Liver (tissue), 9 donors: ENCODE measurements around the gene MKNK1. TPM values are rescaled to one million over a fixed set of nuclear protein-coding genes. Genes with fewer than 3 reads are reported as not detected.

ENCODE experiments used
- DNase-seq: peaks from one replicate; pipeline ENCODE4 v3.0.0-alpha.2; 2017; ENCODE audit warnings: low spot score
- H3K27ac ChIP-seq, 2 donors: one replicate each; pipeline ENCODE4 v1.7.0; 2013; ENCODE audit warnings: inconsistent platforms in 2 of 2, low read length in 2 of 2, control low read depth in 1 of 2, low read depth in 1 of 2, mild to moderate bottlenecking in 1 of 2
- H3K27me3 ChIP-seq, 4 donors: one replicate each; pipeline versions ENCODE4 v1.6.1 to v1.7.0; 2013; ENCODE audit warnings: low read length in 3 of 4, inconsistent platforms in 1 of 4, mild to moderate bottlenecking in 1 of 4, moderate library complexity in 1 of 4; ENCODE audit not compliant: control insufficient read depth in 4 of 4, insufficient read depth in 4 of 4
- H3K36me3 ChIP-seq, 4 donors: one replicate each; pipeline versions ENCODE4 v1.6.1 to v1.7.0; 2013; ENCODE audit warnings: low read length in 3 of 4, mild to moderate bottlenecking in 3 of 4, low read depth in 1 of 4, moderate library complexity in 1 of 4; ENCODE audit not compliant: control insufficient read depth in 4 of 4, insufficient read depth in 3 of 4
- H3K4me1 ChIP-seq, 4 donors: one replicate each; pipeline versions ENCODE4 v1.6.1 to v1.7.0; 2013; ENCODE audit warnings: low read length in 3 of 4, mild to moderate bottlenecking in 3 of 4, moderate library complexity in 1 of 4; ENCODE audit not compliant: control insufficient read depth in 4 of 4, insufficient read depth in 4 of 4
- H3K4me3 ChIP-seq, 3 donors: one replicate each; pipeline versions ENCODE4 v1.6.1 to v1.7.0; 2013; ENCODE audit warnings: low read length in 3 of 3, control low read depth in 1 of 3, low read depth in 1 of 3, mild to moderate bottlenecking in 1 of 3
- H3K9ac ChIP-seq, 2 donors: one replicate each; pipeline ENCODE4 v1.7.0; 2013; ENCODE audit warnings: low read length in 2 of 2, mild to moderate bottlenecking in 2 of 2, moderate library complexity in 2 of 2, control low read depth in 1 of 2, low read depth in 1 of 2
- H3K9me3 ChIP-seq, 4 donors: one replicate each; pipeline versions ENCODE4 v1.6.1 to v1.7.0; 2013; ENCODE audit warnings: low read length in 3 of 4; ENCODE audit not compliant: control insufficient read depth in 4 of 4
- EGR1 ChIP-seq, 2 donors: IDR thresholded peaks; 2 replicates each; pipeline ENCODE4 v1.6.1; 2016 to 2018; ENCODE audit warnings: antibody characterized with exemption in 2 of 2, low read depth in 2 of 2
- FOXA1 ChIP-seq: IDR thresholded peaks from 2 replicates; pipeline ENCODE4 v1.6.1; 2016; ENCODE audit warnings: antibody characterized with exemption
- FOXA2 ChIP-seq: IDR thresholded peaks from 2 replicates; pipeline ENCODE4 v1.6.1; 2016; ENCODE audit warnings: antibody characterized with exemption
- GABPA ChIP-seq, 2 donors: IDR thresholded peaks in 1 of 2; conservative IDR thresholded peaks in 1 of 2; 2 replicates each; pipeline ENCODE4 v1.6.1; 2016; ENCODE audit warnings: antibody characterized with exemption in 2 of 2, mild to moderate bottlenecking in 1 of 2, moderate library complexity in 1 of 2
- HNF4G ChIP-seq: IDR thresholded peaks from 2 replicates; pipeline ENCODE4 v1.6.1; 2016; ENCODE audit warnings: antibody characterized with exemption
- JUND ChIP-seq, 2 donors: IDR thresholded peaks; 2 replicates each; pipeline ENCODE4 v1.6.1; 2016; ENCODE audit warnings: antibody characterized with exemption in 2 of 2
- NR2F2 ChIP-seq: IDR thresholded peaks from 2 replicates; pipeline ENCODE4 v1.6.1; 2016; ENCODE audit warnings: antibody characterized with exemption
- RAD21 ChIP-seq, 2 donors: IDR thresholded peaks; 2 replicates each; pipeline ENCODE4 v1.6.1; 2016; ENCODE audit warnings: antibody characterized with exemption in 2 of 2, mild to moderate bottlenecking in 2 of 2
- RXRA ChIP-seq, 2 donors: IDR thresholded peaks; 2 replicates each; pipeline ENCODE4 v1.6.1; 2017 to 2018; ENCODE audit warnings: antibody characterized with exemption in 2 of 2, mild to moderate bottlenecking in 1 of 2
- SP1 ChIP-seq: IDR thresholded peaks from 2 replicates; pipeline ENCODE4 v1.6.1; 2018; ENCODE audit warnings: antibody characterized with exemption, mild to moderate bottlenecking
- TAF1 ChIP-seq: conservative IDR thresholded peaks from 2 replicates; pipeline ENCODE4 v1.6.1; 2016; ENCODE audit warnings: antibody characterized with exemption, mild to moderate bottlenecking
- YY1 ChIP-seq: IDR thresholded peaks from 2 replicates; pipeline ENCODE4 v1.6.1; 2016; ENCODE audit warnings: antibody characterized with exemption, mild to moderate bottlenecking
- WGBS: extraction: QIAGEN DNeasy Blood & Tissue Kit; methylation state at CpG from one replicate; pipeline ENCODE4 v1.1.7; 2013; 5-methylcytosine and 5-hydroxymethylcytosine counted together
- polyA plus RNA-seq, 2 donors: library from polyadenylated mRNA; stranded (reverse) in 1 of 2; unstranded in 1 of 2; fragments of 200-250 nt in 1 of 2; fragments of >200 nt in 1 of 2; fragmentation: Nextera tagmentation in 1 of 2; extraction: Ambion mirVana in 1 of 2; gene quantifications; one replicate each; pipeline versions ENCODE4 v1.2.1 to v1.2.3, GENCODE V29; 2013 to 2015
- total RNA-seq, 2 donors: library from RNA; depleted of rRNA; stranded (reverse); fragments of >200 nt; gene quantifications; one replicate each; pipeline ENCODE4 v1.2.3, GENCODE V29; 2014
- TF ChIP-seq, protein P1 (sequence below): fragments of 150-350 bp; IDR thresholded peaks from 2 replicates; pipeline ENCODE4 v1.5.1; 2017; ENCODE audit warnings: improper control_type of control experiment, low read depth, low read length; ENCODE audit not compliant: missing input control
- TF ChIP-seq, protein P2 (sequence below): IDR thresholded peaks from 2 replicates; pipeline ENCODE4 v1.6.1; 2016; ENCODE audit warnings: antibody characterized with exemption
- TF ChIP-seq, protein P3 (sequence below): IDR thresholded peaks from 2 replicates; pipeline ENCODE4 v1.6.1; 2016; ENCODE audit warnings: antibody characterized with exemption
- TF ChIP-seq, protein P4 (sequence below): IDR thresholded peaks from 2 replicates; pipeline ENCODE4 v1.6.1; 2016; ENCODE audit warnings: antibody characterized with exemption, mild to moderate bottlenecking
- TF ChIP-seq, protein P5 (sequence below): IDR thresholded peaks from 2 replicates; pipeline ENCODE4 v1.6.1; 2016; ENCODE audit warnings: antibody characterized with exemption
- donor health status: healthy.
- donor health status: healthy.
- donor health status: healthy.
- donor health status: healthy.
- donor health status: healthy.

The MKNK1 gene
- total and polyA plus RNA-seq, 4 donors, result 10.2 to 30.8 (median 18.3) TPM

DNA sequence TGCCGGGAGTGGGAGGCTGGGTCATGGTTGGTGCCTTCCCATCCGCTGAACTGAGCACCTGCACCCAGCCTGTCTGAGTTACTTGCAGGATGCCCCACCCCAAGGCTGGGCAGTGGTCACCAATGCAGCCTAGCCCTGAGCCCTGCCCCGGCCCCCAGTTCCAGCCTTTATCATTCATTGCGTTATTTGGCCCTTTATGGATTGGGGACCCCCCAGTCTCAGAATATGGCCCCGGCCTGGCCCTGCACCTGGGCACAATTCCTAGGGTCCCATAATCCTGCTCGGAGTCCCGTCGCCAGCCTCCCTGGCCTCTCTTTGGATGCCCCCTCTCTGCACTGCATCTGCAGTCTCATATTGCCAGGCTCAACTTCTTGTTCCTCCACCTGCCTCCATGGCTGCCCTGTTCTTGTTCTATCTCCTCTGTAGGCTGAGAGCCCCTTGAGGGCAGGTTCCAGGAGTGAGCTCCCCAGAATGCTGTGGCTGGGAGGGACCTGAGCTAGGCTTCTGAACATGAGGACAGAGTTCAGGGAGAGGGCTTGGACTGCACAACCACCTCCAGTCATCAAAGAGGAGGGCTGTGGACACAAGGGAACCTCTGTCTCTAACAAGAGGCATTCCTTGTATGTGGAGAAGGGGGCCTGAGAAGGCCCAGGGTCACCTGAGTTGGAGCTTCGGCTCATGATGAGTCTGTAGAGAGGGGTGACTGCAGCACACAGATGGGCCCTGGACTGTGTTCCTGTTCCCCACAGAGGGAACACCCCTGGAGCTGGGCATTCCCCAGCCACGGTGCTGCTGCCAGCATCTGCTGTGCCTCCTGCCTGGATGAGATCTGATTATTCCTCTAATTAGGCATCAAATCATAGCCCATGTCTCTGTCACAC is 51.5 kb downstream of the MKNK1 start:
- H3K9ac ChIP-seq, result no peak overlapping the region
- TF ChIP-seq, protein P1, sequence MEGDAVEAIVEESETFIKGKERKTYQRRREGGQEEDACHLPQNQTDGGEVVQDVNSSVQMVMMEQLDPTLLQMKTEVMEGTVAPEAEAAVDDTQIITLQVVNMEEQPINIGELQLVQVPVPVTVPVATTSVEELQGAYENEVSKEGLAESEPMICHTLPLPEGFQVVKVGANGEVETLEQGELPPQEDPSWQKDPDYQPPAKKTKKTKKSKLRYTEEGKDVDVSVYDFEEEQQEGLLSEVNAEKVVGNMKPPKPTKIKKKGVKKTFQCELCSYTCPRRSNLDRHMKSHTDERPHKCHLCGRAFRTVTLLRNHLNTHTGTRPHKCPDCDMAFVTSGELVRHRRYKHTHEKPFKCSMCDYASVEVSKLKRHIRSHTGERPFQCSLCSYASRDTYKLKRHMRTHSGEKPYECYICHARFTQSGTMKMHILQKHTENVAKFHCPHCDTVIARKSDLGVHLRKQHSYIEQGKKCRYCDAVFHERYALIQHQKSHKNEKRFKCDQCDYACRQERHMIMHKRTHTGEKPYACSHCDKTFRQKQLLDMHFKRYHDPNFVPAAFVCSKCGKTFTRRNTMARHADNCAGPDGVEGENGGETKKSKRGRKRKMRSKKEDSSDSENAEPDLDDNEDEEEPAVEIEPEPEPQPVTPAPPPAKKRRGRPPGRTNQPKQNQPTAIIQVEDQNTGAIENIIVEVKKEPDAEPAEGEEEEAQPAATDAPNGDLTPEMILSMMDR, result no peak
- no peak for TF ChIP-seq JUND (IDR thresholded peaks at IDR 0.05)
- TF ChIP-seq FOXA2, result no peak
- TF ChIP-seq, protein P2, sequence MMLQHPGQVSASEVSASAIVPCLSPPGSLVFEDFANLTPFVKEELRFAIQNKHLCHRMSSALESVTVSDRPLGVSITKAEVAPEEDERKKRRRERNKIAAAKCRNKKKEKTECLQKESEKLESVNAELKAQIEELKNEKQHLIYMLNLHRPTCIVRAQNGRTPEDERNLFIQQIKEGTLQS, result no peak
- TF ChIP-seq, protein P3, sequence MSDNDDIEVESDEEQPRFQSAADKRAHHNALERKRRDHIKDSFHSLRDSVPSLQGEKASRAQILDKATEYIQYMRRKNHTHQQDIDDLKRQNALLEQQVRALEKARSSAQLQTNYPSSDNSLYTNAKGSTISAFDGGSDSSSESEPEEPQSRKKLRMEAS, result no peak
- TF ChIP-seq HNF4G, result no peak
- TF ChIP-seq GABPA (IDR thresholded peaks at IDR 0.05 in 1 of 2, conservative IDR thresholded peaks at IDR 0.05 in 1 of 2), result no peak
- TF ChIP-seq, protein P4, sequence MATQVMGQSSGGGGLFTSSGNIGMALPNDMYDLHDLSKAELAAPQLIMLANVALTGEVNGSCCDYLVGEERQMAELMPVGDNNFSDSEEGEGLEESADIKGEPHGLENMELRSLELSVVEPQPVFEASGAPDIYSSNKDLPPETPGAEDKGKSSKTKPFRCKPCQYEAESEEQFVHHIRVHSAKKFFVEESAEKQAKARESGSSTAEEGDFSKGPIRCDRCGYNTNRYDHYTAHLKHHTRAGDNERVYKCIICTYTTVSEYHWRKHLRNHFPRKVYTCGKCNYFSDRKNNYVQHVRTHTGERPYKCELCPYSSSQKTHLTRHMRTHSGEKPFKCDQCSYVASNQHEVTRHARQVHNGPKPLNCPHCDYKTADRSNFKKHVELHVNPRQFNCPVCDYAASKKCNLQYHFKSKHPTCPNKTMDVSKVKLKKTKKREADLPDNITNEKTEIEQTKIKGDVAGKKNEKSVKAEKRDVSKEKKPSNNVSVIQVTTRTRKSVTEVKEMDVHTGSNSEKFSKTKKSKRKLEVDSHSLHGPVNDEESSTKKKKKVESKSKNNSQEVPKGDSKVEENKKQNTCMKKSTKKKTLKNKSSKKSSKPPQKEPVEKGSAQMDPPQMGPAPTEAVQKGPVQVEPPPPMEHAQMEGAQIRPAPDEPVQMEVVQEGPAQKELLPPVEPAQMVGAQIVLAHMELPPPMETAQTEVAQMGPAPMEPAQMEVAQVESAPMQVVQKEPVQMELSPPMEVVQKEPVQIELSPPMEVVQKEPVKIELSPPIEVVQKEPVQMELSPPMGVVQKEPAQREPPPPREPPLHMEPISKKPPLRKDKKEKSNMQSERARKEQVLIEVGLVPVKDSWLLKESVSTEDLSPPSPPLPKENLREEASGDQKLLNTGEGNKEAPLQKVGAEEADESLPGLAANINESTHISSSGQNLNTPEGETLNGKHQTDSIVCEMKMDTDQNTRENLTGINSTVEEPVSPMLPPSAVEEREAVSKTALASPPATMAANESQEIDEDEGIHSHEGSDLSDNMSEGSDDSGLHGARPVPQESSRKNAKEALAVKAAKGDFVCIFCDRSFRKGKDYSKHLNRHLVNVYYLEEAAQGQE, result no peak
- TF ChIP-seq NR2F2, result no peak
- TF ChIP-seq SP1, result no peak
- TF ChIP-seq FOXA1, result no peak
- TF ChIP-seq YY1, result no peak
- TF ChIP-seq RXRA (IDR thresholded peaks at IDR 0.05), result no peak
- no peak for TF ChIP-seq TAF1
- TF ChIP-seq EGR1 (IDR thresholded peaks at IDR 0.05; ENCODE audit: low read depth in 2 of 2), result no peak
- H3K4me3 ChIP-seq, result no peak overlapping the region
- H3K27ac ChIP-seq, result no peak overlapping the region
- H3K27me3 ChIP-seq, result no peaks in the 10 kb centered on the region
- no peaks in the 10 kb centered on the region for H3K9me3 ChIP-seq
- no peak for DNase-seq
- H3K4me1 ChIP-seq, result no peaks in the 10 kb centered on the region
- 89% methylated on average over 10 of the region's 10 CpGs for WGBS
- peaks cover 0 to 3% (median 1%) of the 10 kb centered on the region in 4 donors for H3K36me3 ChIP-seq

DNA sequence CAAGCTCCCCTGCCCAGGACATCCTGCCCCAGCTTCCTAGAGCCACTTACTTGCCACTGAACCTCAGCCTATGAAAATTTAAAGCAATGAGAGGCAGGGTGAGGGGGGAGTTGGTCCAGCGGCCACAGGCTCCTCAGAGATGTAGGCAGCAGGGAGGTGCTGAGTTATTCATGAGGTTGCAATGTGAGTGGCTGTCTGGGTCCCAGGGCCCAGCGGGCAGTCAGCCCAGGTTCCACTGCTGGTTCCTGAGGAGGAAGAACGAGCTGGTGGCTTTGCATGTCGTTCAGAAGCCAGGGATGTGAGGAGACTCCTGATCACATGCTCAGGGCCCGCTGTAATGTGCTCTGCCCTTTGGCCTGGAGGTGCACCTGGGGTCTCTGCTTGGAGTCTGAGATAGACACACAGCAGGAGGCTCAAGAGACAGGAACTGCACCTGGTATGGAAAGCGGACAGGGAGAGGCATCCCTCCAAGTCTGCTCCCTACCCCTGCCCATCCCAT is 52.4 kb downstream of the MKNK1 start, which contains the start of gene KNCN:
Gene KNCN, minus strand, starts transcription at position 51 of the 499 bp plus-strand sequence. CDS start 432 bp downstream, outside the sequence.
- Histone ChIP-seq H3K4me1 (no peaks in the 10 kb centered on the region), H3K9me3 (no peaks in the 10 kb centered on the region), H3K4me3 (no peak within 1 kb of the TSS), H3K27me3 (no peaks in the 10 kb centered on the region), H3K36me3 (no peaks in the 10 kb centered on the region), H3K9ac (no peak within 1 kb of the TSS), H3K27ac (no peak within 1 kb of the TSS)
- WGBS, result 73% methylated on average over 6 of the region's 6 CpGs
- no peak for DNase-seq
- TF ChIP-seq, protein P1, result no peak
- TF ChIP-seq YY1 (no peak), RAD21 (IDR thresholded peaks at IDR 0.05) (no peak), NR2F2 (no peak), JUND (IDR thresholded peaks at IDR 0.05) (no peak), SP1 (no peak), GABPA (IDR thresholded peaks at IDR 0.05 in 1 of 2, conservative IDR thresholded peaks at IDR 0.05 in 1 of 2) (no peak)
- TF ChIP-seq, protein P4, result no peak
- TF ChIP-seq, protein P5, sequence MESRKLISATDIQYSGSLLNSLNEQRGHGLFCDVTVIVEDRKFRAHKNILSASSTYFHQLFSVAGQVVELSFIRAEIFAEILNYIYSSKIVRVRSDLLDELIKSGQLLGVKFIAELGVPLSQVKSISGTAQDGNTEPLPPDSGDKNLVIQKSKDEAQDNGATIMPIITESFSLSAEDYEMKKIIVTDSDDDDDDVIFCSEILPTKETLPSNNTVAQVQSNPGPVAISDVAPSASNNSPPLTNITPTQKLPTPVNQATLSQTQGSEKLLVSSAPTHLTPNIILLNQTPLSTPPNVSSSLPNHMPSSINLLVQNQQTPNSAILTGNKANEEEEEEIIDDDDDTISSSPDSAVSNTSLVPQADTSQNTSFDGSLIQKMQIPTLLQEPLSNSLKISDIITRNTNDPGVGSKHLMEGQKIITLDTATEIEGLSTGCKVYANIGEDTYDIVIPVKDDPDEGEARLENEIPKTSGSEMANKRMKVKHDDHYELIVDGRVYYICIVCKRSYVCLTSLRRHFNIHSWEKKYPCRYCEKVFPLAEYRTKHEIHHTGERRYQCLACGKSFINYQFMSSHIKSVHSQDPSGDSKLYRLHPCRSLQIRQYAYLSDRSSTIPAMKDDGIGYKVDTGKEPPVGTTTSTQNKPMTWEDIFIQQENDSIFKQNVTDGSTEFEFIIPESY, result no peak
